Measurements from ENCODE around the gene VNN1.
"Not testable (repeated sequence)": the region's sequence is repeated elsewhere in the genome, so short reads cannot be mapped to it uniquely, and the experiment has no call there.

- not testable (repeated sequence) for TF ChIP-seq CTCF (IDR thresholded peaks at IDR 0.05; ENCODE audit: borderline replicate concordance, extremely low read depth, low read length, poor library complexity, severe bottlenecking); EZH2 (IDR thresholded peaks at IDR 0.05; ENCODE audit: borderline replicate concordance, low read depth, low read length, severe bottlenecking)
These were observed 77.9 kb downstream of the VNN1 start for GRCh38 chr6:132635906-132636305.

Data from DND-41 (cell line).